SK-N-SH (cell line): ENCODE data around the gene L3MBTL2. TPM values are rescaled to one million over a fixed set of nuclear protein-coding genes. Genes with fewer than 3 reads are reported as not detected.

ENCODE experiments used
- CTCF ChIA-PET: fragments of 300-600, 350-600 bp; formaldehyde crosslinking; extraction: SDS; loops from one replicate; lab custom pipeline; 2021; lab: Yijun Ruan, JAX
- POLR2A ChIA-PET: fragments of 350-600 bp; sonication (Branson Sonifier 250); formaldehyde crosslinking; extraction: SDS; loops from one replicate; lab custom pipeline; 2020; ENCODE audit warnings: antibody characterized with exemption, inconsistent platforms; lab: Yijun Ruan, JAX
- DNase-seq: peaks from one replicate; pipeline ENCODE4 v3.0.0; 2012
- H2AFZ ChIP-seq: fragments of 200-600 bp; sonication (generic); 2 replicates; pipeline ENCODE4 v1.8.1; 2016; ENCODE audit warnings: antibody characterized with exemption, mild to moderate bottlenecking, low read depth
- H3F3A ChIP-seq: fragments of 200-600 bp; sonication (generic); replicated peaks from 2 replicates; pipeline ENCODE3; 2016; ENCODE audit warnings: antibody characterized with exemption, mild to moderate bottlenecking; ENCODE audit not compliant: insufficient read depth
- H3K27ac ChIP-seq, 2 experiments: fragments of 200-500 bp in 1 of 2; fragments of 200-600 bp in 1 of 2; sonication (Bioruptor generic) in 1 of 2; sonication (generic), shearing (Covaris generic) in 1 of 2; 2 replicates each; pipeline versions ENCODE4 v1.5.1 to v1.6.1; 2014 to 2016; ENCODE audit warnings: low read depth in 2 of 2, inconsistent platforms in 1 of 2, low read length in 1 of 2, mild to moderate bottlenecking in 1 of 2, mixed read lengths in 1 of 2
- H3K27me3 ChIP-seq: fragments of 200-600 bp; sonication (generic), shearing (Covaris generic); 2 replicates; pipeline ENCODE4 v1.6.1; 2016; ENCODE audit warnings: mixed run types; ENCODE audit not compliant: insufficient read depth
- H3K36me3 ChIP-seq, 2 experiments: fragments of 200-500 bp in 1 of 2; fragments of 200-600 bp in 1 of 2; sonication (Bioruptor generic) in 1 of 2; sonication (generic) in 1 of 2; replicated peaks in 1 of 2; 2 replicates each; pipeline versions ENCODE3 to v1.5.1; 2014 to 2016; ENCODE audit warnings: low read length in 1 of 2, mild to moderate bottlenecking in 1 of 2; ENCODE audit not compliant: insufficient read depth in 2 of 2, control insufficient read depth in 1 of 2
- H3K4me1 ChIP-seq, 2 experiments: fragments of 200-500 bp in 1 of 2; fragments of 200-600 bp in 1 of 2; sonication (Bioruptor generic) in 1 of 2; sonication (generic), shearing (Covaris generic) in 1 of 2; 2 replicates each; pipeline versions ENCODE4 v1.5.1 to v1.6.1; 2014 to 2016; ENCODE audit warnings: low read depth in 1 of 2, low read length in 1 of 2, mixed run types in 1 of 2; ENCODE audit not compliant: insufficient read depth in 2 of 2, control insufficient read depth in 1 of 2
- H3K4me2 ChIP-seq: fragments of 200-600 bp; sonication (generic), shearing (Covaris generic); 2 replicates; pipeline ENCODE4 v1.6.1; 2017; ENCODE audit warnings: mixed run types
- H3K4me3 ChIP-seq, 2 experiments: fragments of 200-500 bp in 1 of 2; fragments of 200-600 bp in 1 of 2; sonication (Bioruptor generic) in 1 of 2; sonication (generic), shearing (Covaris generic) in 1 of 2; 2 replicates each; pipeline versions ENCODE4 v1.5.1 to v1.8.1; 2014 to 2016; ENCODE audit warnings: low read depth in 2 of 2, inconsistent platforms in 1 of 2, low read length in 1 of 2, mild to moderate bottlenecking in 1 of 2, mixed read lengths in 1 of 2, moderate library complexity in 1 of 2
- H3K79me2 ChIP-seq: fragments of 200-600 bp; sonication (generic); 2 replicates; pipeline ENCODE4 v1.8.1; 2017; ENCODE audit warnings: mild to moderate bottlenecking; ENCODE audit not compliant: insufficient read depth
- H3K9ac ChIP-seq: fragments of 200-600 bp; sonication (generic); 2 replicates; pipeline ENCODE4 v1.6.1; 2017; ENCODE audit warnings: mixed run types
- H3K9me2 ChIP-seq: fragments of 200-600 bp; sonication (generic); 2 replicates; pipeline ENCODE4 v1.6.1; 2017; ENCODE audit warnings: mixed run types
- H3K9me3 ChIP-seq: fragments of 200-600 bp; sonication (generic); 2 replicates; pipeline ENCODE4 v1.6.1; 2017; ENCODE audit warnings: mixed run types, mild to moderate bottlenecking, moderate library complexity
- H4K20me1 ChIP-seq: fragments of 200-600 bp; sonication (generic); 2 replicates; pipeline ENCODE4 v1.6.1; 2017; ENCODE audit warnings: mild to moderate bottlenecking, mixed run types; ENCODE audit not compliant: insufficient read depth
- CHD2 ChIP-seq: fragments of 150-350 bp; IDR thresholded peaks from 2 replicates; pipeline ENCODE4 v1.6.1; 2018; ENCODE audit warnings: low read length; ENCODE audit not compliant: partially characterized antibody
- ELF1 ChIP-seq: IDR thresholded peaks from 2 replicates; pipeline ENCODE4 v1.4.0; 2012
- FOSL2 ChIP-seq: IDR thresholded peaks from 2 replicates; pipeline ENCODE4 v1.4.0; 2012; ENCODE audit warnings: low read depth, mild to moderate bottlenecking, moderate library complexity, borderline replicate concordance
- JUND ChIP-seq: IDR thresholded peaks from 2 replicates; pipeline ENCODE4 v1.4.0; 2012
- MXI1 ChIP-seq: IDR thresholded peaks from 2 replicates; pipeline ENCODE4 v1.6.1; 2012; ENCODE audit warnings: mild to moderate bottlenecking, low read depth, low read length, improper control_type of control experiment
- NRF1 ChIP-seq: IDR thresholded peaks from 2 replicates; pipeline ENCODE4 v1.6.1; 2012; ENCODE audit warnings: low read depth, mild to moderate bottlenecking, low read length
- PBX3 ChIP-seq: IDR thresholded peaks from 2 replicates; pipeline ENCODE4; 2012
- POLR2AphosphoS5 ChIP-seq: IDR thresholded peaks from 2 replicates; pipeline ENCODE4 v1.6.1; 2012; ENCODE audit warnings: low read depth, low read length
- RAD21 ChIP-seq: IDR thresholded peaks from 2 replicates; pipeline ENCODE4 v1.6.1; 2012; ENCODE audit warnings: mild to moderate bottlenecking, low read length
- RCOR1 ChIP-seq: fragments of 150-350 bp; IDR thresholded peaks from 2 replicates; pipeline ENCODE4 v1.6.1; 2017; ENCODE audit warnings: antibody characterized with exemption, low read length
- REST ChIP-seq: IDR thresholded peaks from 2 replicates; pipeline ENCODE4 v1.6.1; 2012; ENCODE audit warnings: mild to moderate bottlenecking, low read depth, low read length, moderate library complexity
- RFX5 ChIP-seq: IDR thresholded peaks from 2 replicates; pipeline ENCODE4 v1.6.1; 2012; ENCODE audit warnings: mild to moderate bottlenecking, improper control_type of control experiment, low read length
- SIN3A ChIP-seq: IDR thresholded peaks from 2 replicates; pipeline ENCODE4 v1.6.1; 2012; ENCODE audit warnings: low read depth, mild to moderate bottlenecking, low read length, moderate library complexity, borderline replicate concordance
- SMC3 ChIP-seq: IDR thresholded peaks from 2 replicates; pipeline ENCODE4 v1.6.1; 2012; ENCODE audit warnings: low read depth, low read length, improper control_type of control experiment
- TCF12 ChIP-seq: IDR thresholded peaks from 2 replicates; pipeline ENCODE4 v1.4.0; 2012
- USF1 ChIP-seq: IDR thresholded peaks from 2 replicates; pipeline ENCODE4 v1.4.0; 2012; ENCODE audit warnings: low read depth, borderline replicate concordance
- ZBTB33 ChIP-seq: IDR thresholded peaks from 2 replicates; pipeline ENCODE4 v1.4.0; 2012; ENCODE audit warnings: low read depth, borderline replicate concordance
- WGBS: methylation state at CpG from one replicate; pipeline ENCODE4 v1.1.6; 2017; ENCODE audit warnings: low lambda C conversion rate; 5-methylcytosine and 5-hydroxymethylcytosine counted together
- polyA plus RNA-seq, 3 experiments: library from polyadenylated mRNA; depleted of rRNA; stranded (reverse); fragments of >200 nt; gene quantifications; 2 replicates each; pipeline ENCODE4 v1.2.3, GENCODE V29; 2012

L3MBTL2 gene
- polyA plus RNA-seq, 1 of the 3 experiments (the other 2 are of a cell fraction) = 13.3 TPM

- H3K79me2 ChIP-seq = no peaks in the 10 kb centered on the region
- H3K4me3 ChIP-seq = no peak overlapping the region
- no peaks in the 10 kb centered on the region for H3K9me3 ChIP-seq
- no peak for DNase-seq
- H3K27me3 ChIP-seq = no peaks in the 10 kb centered on the region
- H3K4me2 ChIP-seq = no peak overlapping the region
- H3K9ac ChIP-seq = no peak overlapping the region
- H3K27ac ChIP-seq = no peak overlapping the region
- no peaks in the 10 kb centered on the region for H3K4me1 ChIP-seq
- H3F3A ChIP-seq = no peaks in the 10 kb centered on the region
- no peaks in the 10 kb centered on the region for H4K20me1 ChIP-seq
- peaks cover 0 to 29% of the 10 kb centered on the region in 2 experiments for H3K36me3 ChIP-seq
- H3K9me2 ChIP-seq = no peaks in the 10 kb centered on the region
- CTCF ChIA-PET = no interaction called here
- TF ChIP-seq RFX5 (no peak), JUND (no peak), SIN3A (no peak), POLR2AphosphoS5 (no peak), NRF1 (no peak)
- no peak overlapping the region for H2AFZ ChIP-seq
- POLR2A ChIA-PET = no interaction called here
- no CpG with 5 or more reads among the region's 10 CpGs for WGBS
Measured at GRCh38 chr22:41248758-41249157, 43.6 kb downstream of the L3MBTL2 start.

GRCh38 chr22:41249442-41249841 lies 44.3 kb downstream of the L3MBTL2 start:
- WGBS = 93% methylated on average over 3 of the region's 14 CpGs

More at GRCh38 chr22:41249442-41249841, 44.3 kb downstream of the L3MBTL2 start:
- no peak for DNase-seq
- Histone ChIP-seq H3K79me2 (no peaks in the 10 kb centered on the region), H3K27ac (no peak overlapping the region), H3K4me2 (no peak overlapping the region), H3K9me3 (no peaks in the 10 kb centered on the region), H4K20me1 (no peaks in the 10 kb centered on the region), H3K27me3 (no peaks in the 10 kb centered on the region), H3K9me2 (no peaks in the 10 kb centered on the region), H2AFZ (no peak overlapping the region), H3K4me3 (no peak overlapping the region), H3K9ac (no peak overlapping the region), H3F3A (no peaks in the 10 kb centered on the region), H3K36me3 (peaks cover 0 to 34% of the 10 kb centered on the region in 2 experiments), H3K4me1 (no peaks in the 10 kb centered on the region)
- ChIA-PET POLR2A (no interaction called here), CTCF (no interaction called here)
- no peak for TF ChIP-seq ELF1
- no peak for TF ChIP-seq RCOR1
- no peak for TF ChIP-seq SIN3A
- no peak for TF ChIP-seq JUND
- TF ChIP-seq USF1 = no peak
- no peak for TF ChIP-seq ZBTB33
- TF ChIP-seq RFX5 = no peak
- TF ChIP-seq SMC3 = no peak
- TF ChIP-seq CHD2 = no peak
- TF ChIP-seq TCF12 = no peak
- no peak for TF ChIP-seq PBX3
- TF ChIP-seq POLR2AphosphoS5 = no peak
- TF ChIP-seq MXI1 = no peak
- no peak for TF ChIP-seq FOSL2
- no peak for TF ChIP-seq REST
- no peak for TF ChIP-seq RAD21
